Spleen (tissue), 7 donors: ENCODE results near the gene CMIP.

ENCODE experiments used
- POLR2AphosphoS5 ChIP-seq, 3 donors: sonication (generic); formaldehyde crosslinking; IDR thresholded peaks; one replicate each; pipeline ENCODE4 v1.5.1; 2017; ENCODE audit warnings: antibody characterized with exemption in 3 of 3
- TF ChIP-seq, protein P1 (sequence below), 11 experiments: fragments of 200-600 bp in 7 of 11; fragments of 450-650 bp in 4 of 11; sonication (generic) in 4 of 11; IDR thresholded peaks in 8 of 11; conservative IDR thresholded peaks in 3 of 11; 1 replicate in 7 of 11; 2 replicates in 4 of 11; pipeline versions ENCODE4 v1.4.0 to v1.8.0; 2016 to 2021; ENCODE audit warnings: antibody characterized with exemption in 11 of 11, inconsistent platforms in 4 of 11, mild to moderate bottlenecking in 1 of 11
- donor health status: DM: no; HTN: no; CAD: no; lungs with moderate emphysema.
- donor health status: DM: no; HTN: no; CAD: no.
- donor health status: DM: no; HTN: no; CAD: no.

DNA sequence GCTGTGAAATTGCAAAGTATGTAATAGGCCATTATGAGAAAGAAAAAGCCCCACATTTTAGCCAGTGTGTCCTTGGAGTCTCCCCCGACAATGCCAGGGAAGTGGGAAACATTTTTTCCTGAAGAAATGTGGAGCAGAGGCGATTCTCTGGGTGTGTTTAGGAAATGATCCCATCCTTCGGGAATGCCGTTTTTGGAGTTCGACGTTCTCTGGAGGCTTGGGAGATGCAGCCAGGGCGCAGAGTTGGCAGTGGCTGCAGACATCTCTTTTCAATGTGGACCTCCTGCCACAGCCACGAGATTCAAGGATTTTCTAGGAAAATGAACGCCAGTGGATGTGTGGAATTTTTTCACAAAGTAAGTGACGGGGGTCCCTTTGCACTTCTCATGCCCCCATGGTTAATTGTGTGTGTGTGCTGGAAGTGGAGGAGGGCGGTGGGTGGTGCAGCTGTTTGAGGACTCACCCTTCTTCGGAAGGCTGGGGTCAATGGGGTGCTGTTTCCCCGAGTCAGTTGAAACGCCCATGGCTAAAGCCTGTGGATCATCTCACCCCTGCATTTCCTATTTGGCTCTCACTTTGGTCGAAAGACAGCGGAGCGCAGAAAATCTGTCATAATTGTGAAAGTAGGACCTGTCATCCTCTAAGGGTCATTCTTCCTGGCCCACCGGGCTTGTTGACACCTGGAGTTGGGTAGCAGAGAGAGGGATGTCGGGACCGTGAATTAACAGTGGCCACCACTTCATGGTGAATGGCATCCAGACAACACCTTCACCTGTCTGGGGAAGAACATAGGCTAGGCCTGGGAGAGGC, 73.2 kb downstream of the CMIP start:
- TF ChIP-seq, protein P1, sequence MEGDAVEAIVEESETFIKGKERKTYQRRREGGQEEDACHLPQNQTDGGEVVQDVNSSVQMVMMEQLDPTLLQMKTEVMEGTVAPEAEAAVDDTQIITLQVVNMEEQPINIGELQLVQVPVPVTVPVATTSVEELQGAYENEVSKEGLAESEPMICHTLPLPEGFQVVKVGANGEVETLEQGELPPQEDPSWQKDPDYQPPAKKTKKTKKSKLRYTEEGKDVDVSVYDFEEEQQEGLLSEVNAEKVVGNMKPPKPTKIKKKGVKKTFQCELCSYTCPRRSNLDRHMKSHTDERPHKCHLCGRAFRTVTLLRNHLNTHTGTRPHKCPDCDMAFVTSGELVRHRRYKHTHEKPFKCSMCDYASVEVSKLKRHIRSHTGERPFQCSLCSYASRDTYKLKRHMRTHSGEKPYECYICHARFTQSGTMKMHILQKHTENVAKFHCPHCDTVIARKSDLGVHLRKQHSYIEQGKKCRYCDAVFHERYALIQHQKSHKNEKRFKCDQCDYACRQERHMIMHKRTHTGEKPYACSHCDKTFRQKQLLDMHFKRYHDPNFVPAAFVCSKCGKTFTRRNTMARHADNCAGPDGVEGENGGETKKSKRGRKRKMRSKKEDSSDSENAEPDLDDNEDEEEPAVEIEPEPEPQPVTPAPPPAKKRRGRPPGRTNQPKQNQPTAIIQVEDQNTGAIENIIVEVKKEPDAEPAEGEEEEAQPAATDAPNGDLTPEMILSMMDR (IDR thresholded peaks at IDR 0.05 in 8 of 11, conservative IDR thresholded peaks at IDR 0.05 in 3 of 11): no peak
- TF ChIP-seq POLR2AphosphoS5 (IDR thresholded peaks at IDR 0.05): no peak
